Spleen (tissue), 11 donors: ENCODE measurements around the gene TRIM7. TPM values are rescaled to one million over a fixed set of nuclear protein-coding genes. Genes with fewer than 3 reads are reported as not detected.
"Not testable (repeated sequence)": the region's sequence is repeated elsewhere in the genome, so short reads cannot be mapped to it uniquely, and the experiment has no call there.

Experiments used
- DNase-seq: peaks from one replicate; pipeline ENCODE4 v3.0.0-alpha.2; 2020
- H3K27ac ChIP-seq, 8 donors: fragments of 200-600 bp; sonication (generic) in 7 of 8; 1 replicate in 4 of 8; 2 replicates in 4 of 8; pipeline versions ENCODE4 v1.5.0 to v1.8.0; 2016 to 2021; ENCODE audit warnings: inconsistent platforms in 4 of 8, mild to moderate bottlenecking in 4 of 8, moderate library complexity in 1 of 8
- H3K27me3 ChIP-seq, 7 donors: fragments of 200-600 bp; sonication (generic) in 6 of 7; replicated peaks in 1 of 7; 1 replicate in 4 of 7; 2 replicates in 3 of 7; pipeline versions ENCODE4 v1.5.0 to v1.8.0; 2016 to 2021; ENCODE audit warnings: inconsistent platforms in 3 of 7, mild to moderate bottlenecking in 1 of 7
- H3K36me3 ChIP-seq, 6 donors: fragments of 200-600 bp; sonication (generic) in 5 of 6; 1 replicate in 4 of 6; 2 replicates in 2 of 6; pipeline versions ENCODE4 v1.5.0 to v1.8.0; 2016 to 2021; ENCODE audit warnings: inconsistent platforms in 2 of 6
- H3K4me1 ChIP-seq, 6 donors: fragments of 200-600 bp; sonication (generic) in 5 of 6; 1 replicate in 3 of 6; 2 replicates in 3 of 6; pipeline versions ENCODE4 v1.5.0 to v1.8.0; 2016 to 2021; ENCODE audit warnings: inconsistent platforms in 3 of 6
- H3K4me3 ChIP-seq, 8 donors: fragments of 200-600 bp; sonication (generic) in 7 of 8; 1 replicate in 4 of 8; 2 replicates in 4 of 8; pipeline versions ENCODE4 v1.5.0 to v1.8.0; 2016 to 2021; ENCODE audit warnings: inconsistent platforms in 4 of 8, mild to moderate bottlenecking in 4 of 8, moderate library complexity in 2 of 8
- H3K9me3 ChIP-seq, 8 donors: fragments of 200-600 bp; sonication (generic) in 7 of 8; 1 replicate in 4 of 8; 2 replicates in 4 of 8; pipeline versions ENCODE4 v1.5.0 to v1.8.0; 2016 to 2021; ENCODE audit warnings: inconsistent platforms in 4 of 8
- CTCF ChIP-seq, 11 experiments: fragments of 200-600 bp in 7 of 11; fragments of 450-650 bp in 4 of 11; sonication (generic) in 4 of 11; IDR thresholded peaks in 8 of 11; conservative IDR thresholded peaks in 3 of 11; 1 replicate in 7 of 11; 2 replicates in 4 of 11; pipeline versions ENCODE4 v1.4.0 to v1.8.0; 2016 to 2021; ENCODE audit warnings: antibody characterized with exemption in 11 of 11, inconsistent platforms in 4 of 11, mild to moderate bottlenecking in 1 of 11
- POLR2A ChIP-seq, 3 donors: fragments of 450-650 bp; IDR thresholded peaks; one replicate each; pipeline ENCODE4 v1.5.1; 2017; ENCODE audit warnings: antibody characterized with exemption in 3 of 3, mild to moderate bottlenecking in 1 of 3
- POLR2AphosphoS5 ChIP-seq, 3 donors: sonication (generic); formaldehyde crosslinking; IDR thresholded peaks; one replicate each; pipeline ENCODE4 v1.5.1; 2017; ENCODE audit warnings: antibody characterized with exemption in 3 of 3
- WGBS, 5 donors: extraction: QIAGEN DNeasy Blood & Tissue Kit in 3 of 5; methylation state at CpG; one replicate each; pipeline versions ENCODE4 v1.1.5 to v1.1.7; 2013 to 2018; 5-methylcytosine and 5-hydroxymethylcytosine counted together
- intact Hi-C: fragments of 100-400 bp; cut with DNase I; formaldehyde crosslinking; loops from one replicate; pipeline ENCODE4 v1.15.0; 2023; ENCODE audit warnings: low total_unique reads
- microRNA-seq, 3 donors: library from miRNA; unstranded; fragments of <30 nt; microRNA quantifications; one replicate each; pipeline versions ENCODE4 to v1.1.0, GENCODE V29; 2019 to 2020
- polyA plus RNA-seq, 3 donors: library from polyadenylated mRNA; stranded (reverse); fragments of 200-250 nt; gene quantifications; one replicate each; pipeline ENCODE4 v1.2.1, GENCODE V29; 2013
- small RNA-seq, 4 donors: library from RNA; depleted of rRNA; stranded (forward); fragments of <200 nt; gene quantifications; one replicate each; pipeline ENCODE3, GENCODE V24; 2016
- total RNA-seq, 7 donors: library from RNA; depleted of rRNA in 3 of 7; stranded (reverse); fragments of >200 nt in 3 of 7; fragmentation: NEBNext Ultra II Directional in 4 of 7; extraction: Animal tissue kit (Norgen Biotek cat#: 25700) in 4 of 7; gene quantifications; one replicate each; pipeline versions ENCODE4 v1.1.0 to v1.2.1, GENCODE V29; 2016 to 2021
- donor health status: healthy with polysubstance abuse.
- donor health status: DM: no; HTN: no; CAD: no; lungs with moderate emphysema.
- donor health status: DM: no; HTN: no; CAD: no.
- donor health status: Bipolar disorder and iron deficiency.
- donor health status: healthy.
- donor health status: DM: no; HTN: no; CAD: no.
- donor health status: DM: yes; HTN: yes; CAD: no.

The TRIM7 gene
- total and polyA plus RNA-seq, 10 donors: 0.81 to 3.9 (median 1.3) TPM

DNA sequence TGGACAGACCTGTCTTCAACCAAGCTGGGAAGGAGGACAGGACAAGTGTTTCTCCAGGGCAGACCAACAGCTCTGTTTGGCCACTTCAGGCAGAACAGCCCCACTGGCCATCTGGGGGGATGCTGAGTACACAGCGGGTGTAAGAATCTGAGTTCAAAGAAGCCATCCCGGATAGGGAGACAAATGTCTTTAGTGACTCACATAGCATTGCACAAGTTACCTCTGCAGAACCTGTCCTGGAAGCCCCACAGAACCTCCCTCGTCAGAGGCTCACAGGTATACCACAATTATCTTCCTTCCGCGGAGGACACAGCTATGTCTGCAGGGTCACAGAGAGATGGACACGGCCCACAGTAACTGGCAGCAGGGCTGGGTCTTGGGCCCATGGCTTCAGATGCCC lies 55.6 kb downstream of the TRIM7 start:
- 82 to 91% (median 89%) methylated on average over 6 of the region's 6 CpGs for WGBS, 5 donors
- DNase-seq: no peak
- H3K9me3 ChIP-seq: peaks cover 0 to 8% (median 0%) of the 10 kb centered on the region in 8 donors
- TF ChIP-seq POLR2AphosphoS5 (IDR thresholded peaks at IDR 0.05) (no peak), CTCF (IDR thresholded peaks at IDR 0.05 in 8 of 11, conservative IDR thresholded peaks at IDR 0.05 in 3 of 11) (no peak), POLR2A (IDR thresholded peaks at IDR 0.05) (no peak)
- peaks cover 0 to 62% (median 3%) of the 10 kb centered on the region in 7 donors for H3K27me3 ChIP-seq
- H3K36me3 ChIP-seq: no peaks in the 10 kb centered on the region
- intact Hi-C loops: no loop called here
- H3K4me1 ChIP-seq: no peaks in the 10 kb centered on the region
- no peak overlapping the region for H3K4me3 ChIP-seq
- H3K27ac ChIP-seq: no peak overlapping the region

- H3K4me3 ChIP-seq, DNase-seq, H3K9me3 ChIP-seq, intact Hi-C loops, H3K36me3 ChIP-seq, H3K4me1 ChIP-seq, H3K27ac ChIP-seq: not testable (repeated sequence)
- H3K27me3 ChIP-seq: peaks cover 0 to 82% (median 3%) of the 10 kb centered on the region in 7 donors
- 35 to 57% (median 51%) methylated on average over 6 to 7 of the region's 7 CpGs for WGBS, 5 donors
Measured at GRCh38 chr5:181146927-181147636, 57.9 kb downstream of the TRIM7 start, which contains the start of gene OR2V2. Gene OR2V2, plus strand, starts transcription at chr5:181147586. Its CDS starts 7,357 bp downstream, at chr5:181154943.

- Histone ChIP-seq H3K36me3 (no peaks in the 10 kb centered on the region), H3K4me1 (no peaks in the 10 kb centered on the region), H3K27me3 (peaks cover 0 to 72% (median 3%) of the 10 kb centered on the region in 7 donors), H3K9me3 (peaks cover 0 to 9% (median 0%) of the 10 kb centered on the region in 8 donors), H3K27ac (no peak overlapping the region), H3K4me3 (no peak overlapping the region)
- 37 to 67% (median 63%) methylated on average over 1 of the region's 1 CpG for WGBS, 5 donors
- intact Hi-C loops: no loop called here
- TF ChIP-seq CTCF (IDR thresholded peaks at IDR 0.05 in 8 of 11, conservative IDR thresholded peaks at IDR 0.05 in 3 of 11): no peak
- no peak for TF ChIP-seq POLR2AphosphoS5 (IDR thresholded peaks at IDR 0.05)
- TF ChIP-seq POLR2A (IDR thresholded peaks at IDR 0.05): no peak
- DNase-seq: no peak
Measured at GRCh38 chr5:181145133-181145532, 59.9 kb downstream of the TRIM7 start.

Small RNAs within 50 kb of the gene (microRNA-seq; reads per million reads assigned to microRNA genes)
- gene MIR4638: 0.28 to 1.4 (median 1.1) reads per million in 3 donors

Small RNAs within 50 kb of the gene (small RNA-seq; reads per million reads assigned to genes)
- gene MIR4638 (0 reads per million in 4 donors), gene SNORD95 (0 reads per million in 4 donors), gene SNORD96A (0 reads per million in 4 donors)

Other genes with a start within 250 kb of the TRIM7 start
- 1 to 10 TPM in 3 of 7 donors, under 1 TPM in 2, not detected in 2; 0.37 to 2.4 (median 1.0) TPM for gene BTNL3, start 216.3 kb downstream of the TRIM7 start, total RNA-seq
- under 1 TPM; 0.09 to 0.13 (median 0.13) TPM for gene BTNL3, start 216.3 kb downstream of the TRIM7 start, polyA plus RNA-seq
- gene BTNL9, start 164.9 kb downstream of the TRIM7 start, total RNA-seq: 100 to 1,000 TPM in 1 of 7 donors, 10 to 100 TPM in 6; 41.6 to 123 (median 86.3) TPM
- 10 to 100 TPM; 17.2 to 91.1 (median 32.6) TPM for gene BTNL9, start 164.9 kb downstream of the TRIM7 start, polyA plus RNA-seq
- gene OR2V1, start 74.0 kb downstream of the TRIM7 start, total RNA-seq: not detected
- gene OR2V1, start 74.0 kb downstream of the TRIM7 start, polyA plus RNA-seq: not detected
- gene OR2V2, start 57.6 kb downstream of the TRIM7 start, total RNA-seq: not detected
- gene OR2V2, start 57.6 kb downstream of the TRIM7 start, polyA plus RNA-seq: not detected
- 10 to 100 TPM; 14.3 to 34.1 (median 26.6) TPM for gene TRIM41, start 18.1 kb upstream of the TRIM7 start, total RNA-seq
- gene TRIM41, start 18.1 kb upstream of the TRIM7 start, polyA plus RNA-seq: 10 to 100 TPM; 12.5 to 25.0 (median 24.1) TPM
- 1,000 to 10,000 TPM; 1,202 to 2,949 (median 1,651) TPM for gene RACK1, start 38.7 kb upstream of the TRIM7 start, total RNA-seq
- gene RACK1, start 38.7 kb upstream of the TRIM7 start, polyA plus RNA-seq: 1,000 to 10,000 TPM; 2,379 to 3,598 (median 2,966) TPM
- gene TRIM52, start 55.9 kb upstream of the TRIM7 start, total RNA-seq: 10 to 100 TPM; 18.9 to 44.0 (median 22.5) TPM
- 10 to 100 TPM; 11.6 to 19.7 (median 18.4) TPM for gene TRIM52, start 55.9 kb upstream of the TRIM7 start, polyA plus RNA-seq
- 1 to 10 TPM in 1 of 7 donors, under 1 TPM in 2, not detected in 4; 0.55 to 1.3 (median 0.70) TPM for gene OR4F3, start 162.1 kb upstream of the TRIM7 start, total RNA-seq
- gene OR4F3, start 162.1 kb upstream of the TRIM7 start, polyA plus RNA-seq: not detected